HG03025 (cell line): ENCODE results near the gene TRIM41.

ENCODE experiments used
- ATAC-seq: cut with Tn5 transposase; IDR thresholded peaks from one replicate; pipeline ENCODE4 v1.9.1; 2021; ENCODE audit warnings: mild to moderate bottlenecking, moderate library complexity; ENCODE audit not compliant: unreplicated experiment, low FRiP score

The TRIM41 gene

GRCh38 chr5:181229996-181230395, 6.9 kb downstream of the TRIM41 start:
- no peak for ATAC-seq

- no peak for ATAC-seq
Measured at GRCh38 chr5:181230551-181230950, 7.5 kb downstream of the TRIM41 start.

DNA sequence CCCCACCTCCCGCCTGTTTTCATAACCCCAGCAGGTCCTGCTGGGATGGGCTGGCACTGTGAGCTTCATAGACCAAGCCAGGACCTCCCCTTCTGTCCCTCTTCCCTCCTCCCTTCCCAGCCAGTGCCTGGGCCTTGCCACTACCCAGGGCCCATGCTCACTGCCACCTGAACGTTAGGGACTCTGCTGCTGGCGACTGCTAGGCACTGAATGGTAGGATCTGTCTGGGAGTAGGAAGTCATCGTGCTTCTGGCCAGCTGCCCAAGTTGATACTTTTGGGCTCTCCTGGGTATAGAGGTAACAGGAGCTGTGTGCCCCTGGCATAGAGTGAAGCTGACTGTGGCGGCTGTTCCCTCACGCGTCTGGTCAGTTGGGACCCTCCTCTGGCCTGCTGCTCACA, 8.4 kb downstream of the TRIM41 start:
- no peak for ATAC-seq

- ATAC-seq, result no peak
Measured at GRCh38 chr5:181232593-181232992, 9.5 kb downstream of the TRIM41 start.

GRCh38 chr5:181233088-181233800, 10.2 kb downstream of the TRIM41 start:
- no peak for ATAC-seq

- no peak for ATAC-seq
Measured at GRCh38 chr5:181233801-181234454, 10.8 kb downstream of the TRIM41 start.

GRCh38 chr5:181234455-181235306, 11.6 kb downstream of the TRIM41 start:
- no peak for ATAC-seq

DNA sequence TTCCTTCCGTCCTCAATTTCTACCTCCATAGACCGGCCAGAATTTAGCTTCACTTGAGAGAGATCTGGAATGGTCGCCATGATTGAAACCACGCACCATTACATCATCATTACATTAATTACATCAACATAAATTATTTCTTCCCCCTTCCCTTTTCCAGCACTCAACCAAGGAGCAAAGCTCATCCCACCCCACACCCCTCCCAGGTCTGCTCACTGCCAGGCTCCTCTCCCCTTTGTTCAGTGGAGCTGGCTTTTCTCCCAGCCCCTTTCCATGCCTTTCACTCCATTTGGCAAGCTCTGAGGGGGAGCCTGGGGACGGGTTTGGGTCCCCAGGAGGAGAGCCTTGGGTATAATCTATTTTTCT, 12.2 kb downstream of the TRIM41 start:
- ATAC-seq, result no peak

- no peak for ATAC-seq
Measured at GRCh38 chr5:181235689-181236366, 12.7 kb downstream of the TRIM41 start.

DNA sequence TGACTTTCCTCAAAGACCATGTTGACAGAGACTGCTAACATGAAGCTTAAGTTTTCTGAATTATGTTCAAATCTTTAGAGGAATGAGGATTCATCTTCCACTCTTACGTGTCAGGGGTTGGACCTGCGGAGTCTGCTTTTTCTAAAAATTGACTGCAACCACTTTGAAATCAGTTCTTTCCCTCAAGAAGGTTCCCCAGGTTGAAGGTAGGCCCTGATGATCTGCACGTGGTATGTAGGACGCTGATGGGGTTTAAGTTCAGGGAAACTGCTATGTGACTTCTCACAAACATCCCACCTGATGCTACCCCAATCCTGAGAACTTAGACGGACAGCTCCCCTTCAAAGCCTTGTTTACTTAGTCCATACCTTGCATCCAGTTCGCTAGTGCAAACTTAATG, 13.4 kb downstream of the TRIM41 start:
- no peak for ATAC-seq

- no peak for ATAC-seq
Measured at GRCh38 chr5:181236954-181237641, 14.0 kb downstream of the TRIM41 start.

DNA sequence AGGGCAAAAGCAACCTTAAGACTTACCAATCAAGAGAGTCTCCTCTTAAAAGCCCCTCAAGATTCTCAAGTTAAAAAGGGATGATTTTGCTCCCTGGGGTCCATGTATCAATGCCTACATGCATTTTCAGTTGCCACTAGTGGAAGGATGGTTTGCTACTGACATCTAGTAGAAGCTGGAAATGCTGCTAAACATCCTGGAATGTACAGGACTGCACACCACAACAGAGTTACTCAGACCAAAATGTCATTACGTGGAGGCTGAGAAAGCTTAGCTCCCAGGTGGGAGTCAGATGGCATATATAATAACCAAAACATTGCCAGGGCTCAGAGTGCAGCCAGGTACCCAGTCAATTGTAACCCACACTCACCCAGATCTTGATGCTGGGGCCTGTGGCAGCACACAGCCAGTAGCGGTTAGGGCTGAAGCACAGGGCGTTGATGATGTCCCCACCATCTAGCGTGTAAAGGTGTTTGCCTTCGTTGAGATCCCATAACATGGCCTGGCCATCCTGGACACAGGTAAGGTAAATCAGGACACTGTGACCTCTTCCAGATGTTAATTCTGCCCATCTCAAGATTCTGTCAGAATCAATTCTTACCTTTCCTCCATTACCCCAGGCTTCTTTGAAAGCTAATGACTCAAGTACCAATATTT, 14.8 kb downstream of the TRIM41 start:
- no peak for ATAC-seq

- ATAC-seq, result no peak
Measured at GRCh38 chr5:181239062-181239663, 16.1 kb downstream of the TRIM41 start.

DNA sequence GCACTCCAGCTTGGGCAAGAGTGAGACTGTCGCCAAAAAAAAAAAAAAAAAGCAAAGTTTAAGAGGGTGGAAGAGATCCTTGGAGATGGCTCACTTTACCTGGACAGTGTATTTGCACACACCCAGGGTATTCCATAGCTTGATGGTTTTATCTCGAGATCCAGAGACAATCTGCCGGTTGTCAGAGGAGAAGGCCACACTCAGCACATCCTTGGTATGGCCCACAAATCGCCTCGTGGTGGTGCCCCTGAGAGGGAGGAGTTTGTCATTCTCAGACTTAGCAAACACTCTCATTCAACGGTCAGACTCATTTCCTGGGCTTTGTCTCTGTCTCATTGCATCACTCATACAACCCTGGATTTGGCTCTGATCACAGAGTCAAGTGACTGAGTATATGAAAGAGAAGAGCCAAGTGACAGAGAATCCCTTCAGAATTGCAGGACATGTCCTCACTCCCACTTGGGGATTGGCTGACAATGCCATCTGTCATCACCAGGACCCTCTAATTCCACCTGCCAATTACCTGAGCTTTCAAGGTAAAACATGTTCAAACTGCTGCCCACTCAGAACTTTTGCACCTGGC, 18.4 kb downstream of the TRIM41 start:
- no peak for ATAC-seq

DNA sequence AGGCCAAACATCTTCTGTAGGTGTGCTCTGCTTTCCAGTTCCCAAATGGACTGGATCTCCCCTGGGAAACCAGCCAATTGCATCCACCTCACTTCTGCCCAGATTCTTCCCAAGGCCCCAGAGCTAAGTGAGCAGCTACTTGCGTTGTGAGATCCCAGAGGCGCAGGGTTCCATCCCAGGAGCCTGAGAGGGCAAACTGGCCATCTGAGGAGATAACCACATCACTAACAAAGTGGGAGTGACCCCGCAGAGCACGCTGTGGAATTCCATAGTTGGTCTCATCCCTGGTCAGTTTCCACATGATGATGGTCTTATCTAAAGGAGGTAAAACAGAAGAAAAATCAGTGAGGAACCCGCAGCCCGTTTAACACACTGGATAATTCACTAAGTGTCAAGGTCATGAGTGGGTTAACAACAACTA, 19.0 kb downstream of the TRIM41 start:
- no peak for ATAC-seq

DNA sequence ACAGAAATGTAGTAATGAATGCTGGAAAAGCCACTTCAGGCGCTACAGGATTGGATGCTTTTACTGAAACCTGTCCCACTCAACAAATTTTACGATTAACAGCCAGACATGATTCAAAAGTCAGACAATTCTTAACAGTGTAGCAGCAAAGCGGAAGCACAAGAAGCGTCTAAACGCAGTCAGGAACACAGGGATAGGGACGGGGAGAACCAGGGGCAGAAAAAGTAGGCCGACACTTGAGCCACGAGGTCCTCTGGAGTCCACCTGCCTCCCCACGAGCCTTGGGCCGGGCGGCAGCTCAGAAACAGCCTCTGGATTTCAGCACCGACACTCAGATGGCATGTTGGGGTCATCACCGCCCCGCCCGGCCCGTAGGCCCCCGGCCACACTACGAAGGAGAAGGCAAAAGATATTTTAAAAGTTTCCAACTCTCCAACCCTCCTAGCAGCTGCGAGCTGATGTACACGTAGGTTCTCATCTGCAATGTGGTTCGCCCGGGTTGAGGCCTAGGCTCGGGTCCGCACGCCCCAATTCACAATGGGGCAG, 20.0 kb downstream of the TRIM41 start:
- no peak for ATAC-seq

DNA sequence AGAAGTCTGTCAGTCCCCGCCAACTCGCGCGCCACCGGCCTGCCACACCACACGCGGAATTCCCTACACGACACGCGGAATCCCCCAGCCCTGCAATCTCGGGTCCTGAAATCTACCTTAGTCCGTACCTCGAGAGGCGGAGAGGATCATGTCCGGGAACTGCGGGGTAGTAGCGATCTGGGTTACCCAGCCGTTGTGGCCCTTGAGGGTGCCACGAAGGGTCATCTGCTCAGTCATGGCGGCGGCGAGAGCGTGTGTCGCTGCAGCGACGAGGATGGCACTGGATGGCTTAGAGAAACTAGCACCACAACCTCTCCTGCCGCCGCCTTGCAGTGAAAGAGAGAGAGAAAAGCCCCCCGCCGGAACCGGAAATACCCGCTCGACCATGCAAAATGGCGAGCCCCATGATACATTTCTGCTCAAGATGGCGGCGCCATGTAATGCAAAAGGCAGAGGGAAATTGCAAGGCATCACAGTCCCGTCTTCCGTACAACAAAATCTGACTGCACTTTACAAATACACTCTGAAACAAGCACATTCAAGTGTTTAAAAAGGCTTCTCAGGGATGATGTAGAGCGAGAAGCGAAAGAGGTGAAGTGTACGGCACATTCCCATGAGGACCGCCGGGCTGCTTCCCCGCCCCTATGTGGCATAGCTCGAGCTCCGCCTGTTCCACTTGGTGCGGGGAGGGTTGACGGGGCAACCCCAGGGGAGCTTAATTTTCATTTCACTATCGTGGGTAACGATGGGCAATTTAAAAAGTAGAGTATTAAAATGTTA, 20.7 kb downstream of the TRIM41 start, which contains the start of gene RACK1:
TSS of gene RACK1 (minus strand) at position 343 of the 780 bp plus-strand sequence. CDS start at position 237, 106 bp downstream.
- peak; percentile 56 for ATAC-seq
